Activated T-cell treated with anti-CD3 and anti-CD28 coated beads, Interleukin-2, amount 50 U/mL, for 48 hours (primary cell): Measurements from ENCODE around the gene IFNLR1.

Experiments used
- DNase-seq, 2 experiments: peaks; one replicate each; pipeline ENCODE4 v3.0.0-alpha.2; 2020

Gene IFNLR1

DNA sequence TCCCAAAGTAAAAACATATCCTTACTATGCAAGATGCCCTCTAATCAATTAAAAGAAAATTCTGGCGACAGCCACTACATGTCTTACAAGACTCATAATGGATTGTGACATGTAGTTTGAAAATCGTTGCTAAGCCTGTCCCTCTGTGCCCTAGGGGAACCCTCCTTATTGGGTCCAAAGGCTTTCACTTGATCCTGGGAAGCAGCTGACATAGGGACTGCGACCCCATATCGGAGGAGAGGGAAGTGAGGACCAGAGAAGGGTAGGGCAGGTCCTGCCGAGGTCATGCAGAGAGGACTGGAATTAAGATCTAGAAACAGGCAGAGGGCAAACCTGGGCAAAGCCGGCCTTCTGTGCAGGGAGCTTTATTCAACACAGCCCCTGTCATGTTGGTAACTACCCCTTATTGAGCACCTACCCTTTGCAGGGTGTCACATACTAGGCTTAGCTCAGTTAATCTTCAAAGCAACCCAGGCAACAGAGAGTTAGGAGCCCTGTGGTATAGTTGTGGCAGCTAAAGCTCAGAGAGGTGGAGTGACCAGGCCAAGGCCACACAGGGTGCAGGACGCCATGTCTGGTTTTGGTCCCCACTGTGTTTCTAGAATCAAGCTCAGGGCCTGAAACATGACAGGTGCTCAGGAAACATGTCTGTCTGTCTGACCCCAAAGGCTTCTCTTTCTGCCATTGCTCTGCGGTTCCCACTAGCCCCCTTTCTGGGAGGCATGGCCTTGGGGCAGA, 18.4 kb upstream of the IFNLR1 start:
- no peak for DNase-seq

- DNase-seq: no peak
Measured at GRCh38 chr1:24204116-24204515, 17.0 kb upstream of the IFNLR1 start.

GRCh38 chr1:24203404-24203803, 16.3 kb upstream of the IFNLR1 start:
- DNase-seq: peak; percentile 52 to 59

DNA sequence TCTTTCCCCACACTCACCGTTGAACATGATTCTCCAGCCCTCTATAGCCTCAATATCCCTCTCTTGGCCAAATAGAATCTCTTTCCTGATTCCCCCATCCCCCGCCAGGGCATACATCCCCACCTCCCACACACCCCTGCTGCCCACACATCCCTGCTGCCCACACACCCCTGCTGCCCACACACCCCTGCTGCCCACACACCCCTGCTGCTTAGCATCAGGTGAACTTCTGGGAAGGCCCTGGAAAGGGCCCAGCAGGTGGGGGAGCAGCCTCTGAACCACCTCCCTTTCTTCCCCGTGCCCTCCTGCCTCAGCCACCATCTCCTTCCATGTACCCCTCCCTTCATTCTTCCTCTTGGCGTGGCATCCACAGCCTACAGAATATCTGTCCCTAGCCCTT, 15.9 kb upstream of the IFNLR1 start:
- no peak for DNase-seq

- no peak for DNase-seq
Measured at GRCh38 chr1:24202556-24202955, 15.5 kb upstream of the IFNLR1 start.

DNA sequence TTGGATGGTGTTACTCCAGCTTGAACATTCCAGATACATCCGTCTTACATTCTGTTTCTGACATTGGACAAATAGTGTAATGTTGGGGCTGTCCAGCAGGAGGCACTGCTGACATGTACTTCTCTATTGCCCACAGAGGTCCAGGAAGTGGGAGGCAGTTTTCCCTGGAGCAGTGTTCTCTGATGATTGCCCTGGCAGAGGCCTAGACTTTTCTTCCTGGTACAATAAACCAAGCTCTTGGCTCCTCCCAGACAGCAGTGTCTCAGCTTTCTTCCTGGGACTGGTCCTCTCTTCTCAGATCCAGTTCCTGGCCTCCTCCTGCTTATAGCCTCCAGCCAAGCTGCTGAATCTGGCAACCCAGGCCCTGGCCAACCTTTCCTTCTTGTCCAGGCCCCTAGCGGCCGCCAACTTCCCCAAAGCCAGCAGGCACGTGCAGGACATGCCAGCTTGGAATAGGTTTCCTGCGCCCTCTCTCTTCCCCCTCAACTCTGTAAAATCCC, 14.9 kb upstream of the IFNLR1 start:
- DNase-seq: peak; percentile 75 to 78

GRCh38 chr1:24199291-24199900, 12.3 kb upstream of the IFNLR1 start:
- DNase-seq: peak; percentile 81 to 82

GRCh38 chr1:24198766-24199165, 11.7 kb upstream of the IFNLR1 start:
- no peak for DNase-seq

GRCh38 chr1:24195874-24196273, 8.8 kb upstream of the IFNLR1 start:
- no peak for DNase-seq

DNA sequence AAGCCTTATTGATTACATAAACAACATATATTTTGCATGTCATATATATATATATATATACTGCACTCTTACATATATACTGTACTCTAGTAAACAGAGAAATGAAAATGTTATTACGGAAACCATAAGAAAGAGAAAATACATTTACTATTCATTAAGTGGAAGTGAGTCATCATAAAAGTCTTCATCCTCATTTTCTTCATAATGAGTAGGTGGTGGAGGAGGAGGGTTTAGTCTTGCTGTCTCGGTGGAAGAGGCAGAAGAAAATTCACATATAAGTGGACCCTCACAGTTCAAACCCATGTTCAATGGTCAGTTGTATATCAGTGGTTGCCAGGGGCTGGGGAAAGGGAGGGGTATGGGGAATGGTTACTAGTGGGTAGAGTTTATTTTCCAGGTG, 8.0 kb upstream of the IFNLR1 start:
- DNase-seq: no peak

GRCh38 chr1:24193046-24193445, 6.0 kb upstream of the IFNLR1 start:
- DNase-seq: no peak

DNA sequence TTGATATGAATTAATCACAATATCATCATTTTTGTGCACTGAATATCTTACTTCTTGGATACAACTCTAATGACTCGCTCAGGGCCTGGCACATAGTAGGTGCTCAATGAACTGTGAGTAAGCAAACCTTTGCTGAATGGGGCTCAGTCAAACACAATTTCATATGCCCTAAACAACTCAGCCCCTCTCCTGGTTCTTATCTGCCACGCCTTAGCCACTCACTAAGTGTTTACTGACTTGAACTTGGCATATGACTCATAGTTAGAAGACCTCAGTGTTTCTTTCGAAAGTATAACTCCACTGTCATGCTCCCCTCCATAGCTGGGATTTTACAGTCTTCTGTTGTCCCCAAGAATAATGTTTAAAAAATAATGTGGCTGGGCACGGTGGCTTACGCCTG, 4.8 kb upstream of the IFNLR1 start:
- DNase-seq: peak; percentile 51 to 56

DNA sequence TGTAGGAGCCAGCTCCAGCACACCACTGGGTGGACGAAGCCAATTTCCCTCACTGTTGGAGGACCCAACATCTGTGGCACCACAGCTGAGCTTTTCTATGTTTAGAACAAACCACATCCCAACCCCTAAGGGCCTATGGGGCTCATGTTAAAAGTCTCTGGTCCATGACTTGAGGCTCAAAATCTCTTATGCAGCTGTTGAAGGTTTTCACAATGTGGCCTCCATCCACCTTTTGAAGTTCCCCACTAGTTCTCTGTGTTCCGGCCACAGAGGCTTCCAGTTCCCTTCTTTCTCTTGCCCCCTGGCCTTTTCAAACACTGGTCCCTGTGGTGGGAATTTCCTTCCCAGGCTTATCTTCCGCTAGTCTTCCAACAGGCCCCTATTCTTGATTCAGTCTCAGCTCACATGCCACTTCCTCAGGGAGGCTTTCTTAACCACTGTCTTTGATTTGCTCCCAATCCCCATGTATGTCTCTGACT, 3.9 kb upstream of the IFNLR1 start:
- no peak for DNase-seq

DNA sequence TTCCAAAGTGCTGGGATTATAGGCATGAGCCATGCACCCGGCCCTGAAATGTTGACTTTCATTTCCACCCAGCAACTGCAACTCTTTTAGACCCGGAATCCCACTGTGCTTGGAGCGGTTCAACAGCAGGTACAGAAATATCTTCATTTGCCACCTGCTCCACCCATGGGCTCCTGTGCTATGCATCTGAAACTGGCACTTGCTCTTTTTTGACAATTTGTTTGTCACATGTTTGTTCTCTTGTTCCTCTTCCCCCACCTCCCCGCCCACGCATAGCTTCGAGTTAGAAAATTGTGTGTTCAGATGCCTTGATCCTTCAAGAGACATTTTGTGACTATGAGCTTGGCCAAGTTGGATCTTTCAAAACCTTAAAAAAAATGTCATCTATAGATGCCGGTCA, 2.4 kb upstream of the IFNLR1 start:
- DNase-seq: no peak

DNA sequence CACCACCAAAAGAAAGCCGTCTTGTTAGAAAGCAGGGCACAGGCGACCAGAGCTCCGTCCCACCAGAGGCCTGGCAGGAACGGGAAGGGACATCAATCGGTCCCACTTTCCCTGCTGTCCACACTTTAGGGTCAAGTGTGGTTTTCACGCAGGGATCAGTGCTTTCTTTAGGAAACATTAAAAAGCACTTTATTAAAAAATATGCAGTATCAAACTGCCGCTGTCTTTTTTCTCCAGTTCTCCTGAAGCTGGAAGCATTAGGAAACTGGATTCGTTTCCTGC, 437 bp downstream of the IFNLR1 start:
- no peak for DNase-seq

- DNase-seq: no peak
Measured at GRCh38 chr1:24186031-24186710, 918 bp downstream of the IFNLR1 start.

- DNase-seq: no peak
Measured at GRCh38 chr1:24185076-24185475, 2.0 kb downstream of the IFNLR1 start.

DNA sequence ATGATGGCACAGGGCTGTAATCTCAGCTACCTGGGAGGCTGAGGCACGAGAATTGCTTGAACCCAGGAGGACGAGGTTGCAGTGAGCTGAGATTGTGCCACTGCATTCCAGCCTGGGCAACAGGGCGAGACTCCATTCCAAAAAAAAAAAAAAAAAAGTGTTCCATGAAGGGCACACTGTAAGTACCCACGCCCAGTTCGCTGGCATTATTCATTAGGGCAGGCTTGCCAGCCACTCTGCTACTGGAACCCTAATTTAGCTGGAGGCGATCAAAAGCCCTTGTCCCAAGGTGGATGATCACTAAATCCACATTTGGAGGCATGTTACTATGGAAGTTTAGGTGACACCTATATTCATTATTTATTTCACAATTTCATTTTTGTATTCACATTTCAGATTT, 5.0 kb downstream of the IFNLR1 start:
- no peak for DNase-seq

- DNase-seq: no peak
Measured at GRCh38 chr1:24181619-24182018, 5.5 kb downstream of the IFNLR1 start.

- no peak for DNase-seq
Measured at GRCh38 chr1:24180676-24181075, 6.4 kb downstream of the IFNLR1 start.

GRCh38 chr1:24179251-24179840, 7.7 kb downstream of the IFNLR1 start:
- DNase-seq: no peak

- DNase-seq: no peak
Measured at GRCh38 chr1:24178407-24178806, 8.7 kb downstream of the IFNLR1 start.

DNA sequence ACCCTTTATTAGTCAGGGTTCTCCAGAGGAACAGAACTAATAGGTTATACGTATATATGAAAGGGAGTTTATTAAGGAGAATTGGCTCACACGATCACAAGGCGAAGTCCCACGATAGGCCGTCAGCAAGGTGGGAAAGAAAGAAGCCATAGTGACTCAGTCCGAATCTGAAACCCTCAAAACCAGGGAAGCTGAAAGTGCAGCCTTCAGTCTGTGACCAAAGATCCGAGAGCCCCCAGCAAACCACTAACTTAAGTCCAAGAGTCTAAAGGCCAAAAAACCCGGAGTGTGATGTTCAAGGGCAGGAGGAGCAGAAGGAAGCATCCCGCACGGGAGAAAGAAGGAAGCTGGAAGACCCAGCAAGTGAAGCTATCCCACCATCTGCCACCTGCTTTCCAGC, 9.9 kb downstream of the IFNLR1 start:
- no peak for DNase-seq
